HG03097 (cell line): ENCODE measurements around the gene EHD4.

Source experiments
- ATAC-seq: cut with Tn5 transposase; IDR thresholded peaks from one replicate; pipeline ENCODE4 v1.9.1; 2021; ENCODE audit not compliant: unreplicated experiment, low FRiP score

EHD4 gene

GRCh38 chr15:41866872-41867579 lies 105.3 kb downstream of the EHD4 start:
- no peak for ATAC-seq

GRCh38 chr15:41866263-41866703 lies 106.1 kb downstream of the EHD4 start:
- no peak for ATAC-seq

- ATAC-seq: no peak
Observed at GRCh38 chr15:41865490-41866055, 106.8 kb downstream of the EHD4 start.

GRCh38 chr15:41862515-41863116 lies 109.7 kb downstream of the EHD4 start:
- ATAC-seq: no peak

GRCh38 chr15:41861736-41862356 lies 110.5 kb downstream of the EHD4 start:
- ATAC-seq: no peak

DNA sequence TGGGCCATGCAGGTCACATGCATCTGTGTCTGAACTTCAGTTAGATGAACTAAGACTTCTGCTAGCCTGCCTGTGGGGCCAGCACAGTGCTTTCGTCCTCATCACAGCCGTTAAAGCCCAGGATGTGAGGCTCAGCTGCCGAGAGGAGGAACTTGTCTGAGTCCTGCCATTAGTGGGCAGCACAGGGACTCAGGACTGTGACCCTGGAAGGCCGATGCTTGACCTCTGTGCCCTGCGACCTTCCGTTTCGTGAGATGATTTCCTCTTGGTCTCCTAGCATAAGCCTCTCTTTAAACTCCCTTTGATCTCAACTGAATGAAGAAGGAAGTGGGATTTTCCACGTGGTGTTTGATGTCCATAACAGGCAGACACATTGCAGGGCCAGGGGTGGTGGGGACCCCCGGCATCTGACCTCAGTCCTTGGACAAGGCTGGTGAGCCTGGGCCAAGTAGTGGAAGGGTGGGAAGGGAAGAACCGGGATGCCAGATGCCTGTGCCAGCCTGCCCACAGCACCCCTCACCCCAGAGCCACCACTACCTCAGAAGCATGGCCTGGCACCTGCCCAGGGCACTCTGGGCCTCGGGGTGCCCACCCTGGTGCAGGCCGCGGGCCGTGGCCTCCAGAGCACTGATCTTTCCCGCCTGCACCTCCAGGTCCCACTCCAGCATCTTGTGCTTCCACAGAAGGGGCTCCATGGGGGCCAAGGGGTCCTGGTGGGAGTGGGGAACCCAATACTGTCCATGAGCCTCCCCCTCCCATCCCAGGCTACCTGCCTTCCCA lies 112.1 kb downstream of the EHD4 start:
- no peak for ATAC-seq

GRCh38 chr15:41858756-41859155 lies 113.6 kb downstream of the EHD4 start:
- ATAC-seq: no peak

GRCh38 chr15:41857316-41857715 lies 115.0 kb downstream of the EHD4 start:
- ATAC-seq: no peak

DNA sequence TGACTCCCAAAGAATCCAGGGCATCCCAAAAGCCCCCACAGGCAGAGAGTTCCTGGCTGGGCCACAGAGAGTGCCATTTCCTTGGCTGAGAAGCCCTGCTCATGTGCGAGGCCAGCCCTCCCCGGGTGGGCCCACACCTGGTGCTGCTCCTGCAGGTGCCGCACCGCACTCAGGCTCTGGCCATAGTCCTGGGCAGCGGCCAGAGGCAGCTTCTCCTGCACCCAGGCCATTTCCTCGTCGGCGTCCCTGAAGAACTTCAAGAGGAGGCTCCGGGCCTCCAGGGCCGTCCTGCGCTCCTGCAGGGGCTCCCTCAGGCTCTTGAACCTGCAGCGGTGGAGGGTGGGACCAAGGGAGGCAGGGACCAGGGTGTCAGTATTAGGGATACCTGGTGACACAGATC lies 115.6 kb downstream of the EHD4 start:
- ATAC-seq: no peak

DNA sequence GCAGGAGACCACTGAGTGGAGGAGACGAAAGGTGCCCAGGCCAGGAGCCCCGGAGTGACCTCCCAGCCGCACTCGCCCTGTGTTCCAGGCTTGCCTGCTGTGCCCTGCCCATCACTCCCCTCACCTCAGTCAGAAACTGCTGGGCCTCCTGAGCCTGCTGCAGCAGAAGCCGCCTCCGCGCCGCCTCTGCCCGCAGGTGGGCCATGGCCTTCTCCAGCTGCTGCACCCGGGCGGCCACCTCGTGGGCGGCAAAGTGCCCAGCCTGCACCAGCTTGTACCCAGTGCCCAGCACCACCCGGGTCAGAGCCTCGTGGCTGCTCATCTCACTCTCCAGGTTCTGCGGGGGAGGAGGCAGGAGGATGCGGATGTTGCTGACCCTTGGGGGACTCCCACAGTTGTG lies 116.1 kb downstream of the EHD4 start:
- no peak for ATAC-seq

- ATAC-seq: no peak
Observed at GRCh38 chr15:41855261-41855961, 116.9 kb downstream of the EHD4 start.

DNA sequence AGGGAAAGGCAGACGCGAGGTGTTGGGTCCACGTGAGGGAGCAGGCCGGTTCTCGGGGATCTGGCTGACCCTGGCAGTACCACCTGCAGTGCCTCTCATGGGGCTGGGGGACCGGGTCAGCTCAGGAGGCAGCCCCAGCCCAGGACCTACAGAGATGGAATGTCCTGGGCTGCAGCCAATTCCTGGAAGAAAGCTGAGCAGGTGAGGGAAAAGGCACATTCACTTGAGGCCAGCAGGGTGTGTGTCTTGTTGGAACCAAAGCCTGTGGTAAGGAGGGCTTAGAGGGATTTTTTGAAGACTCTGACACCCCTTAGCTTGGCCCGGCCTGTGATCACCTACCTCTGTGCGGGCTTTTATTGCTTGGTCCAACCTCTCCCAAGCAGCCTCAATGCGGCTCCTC lies 117.9 kb downstream of the EHD4 start:
- no peak for ATAC-seq

- ATAC-seq: no peak
Observed at GRCh38 chr15:41853831-41854230, 118.5 kb downstream of the EHD4 start.

DNA sequence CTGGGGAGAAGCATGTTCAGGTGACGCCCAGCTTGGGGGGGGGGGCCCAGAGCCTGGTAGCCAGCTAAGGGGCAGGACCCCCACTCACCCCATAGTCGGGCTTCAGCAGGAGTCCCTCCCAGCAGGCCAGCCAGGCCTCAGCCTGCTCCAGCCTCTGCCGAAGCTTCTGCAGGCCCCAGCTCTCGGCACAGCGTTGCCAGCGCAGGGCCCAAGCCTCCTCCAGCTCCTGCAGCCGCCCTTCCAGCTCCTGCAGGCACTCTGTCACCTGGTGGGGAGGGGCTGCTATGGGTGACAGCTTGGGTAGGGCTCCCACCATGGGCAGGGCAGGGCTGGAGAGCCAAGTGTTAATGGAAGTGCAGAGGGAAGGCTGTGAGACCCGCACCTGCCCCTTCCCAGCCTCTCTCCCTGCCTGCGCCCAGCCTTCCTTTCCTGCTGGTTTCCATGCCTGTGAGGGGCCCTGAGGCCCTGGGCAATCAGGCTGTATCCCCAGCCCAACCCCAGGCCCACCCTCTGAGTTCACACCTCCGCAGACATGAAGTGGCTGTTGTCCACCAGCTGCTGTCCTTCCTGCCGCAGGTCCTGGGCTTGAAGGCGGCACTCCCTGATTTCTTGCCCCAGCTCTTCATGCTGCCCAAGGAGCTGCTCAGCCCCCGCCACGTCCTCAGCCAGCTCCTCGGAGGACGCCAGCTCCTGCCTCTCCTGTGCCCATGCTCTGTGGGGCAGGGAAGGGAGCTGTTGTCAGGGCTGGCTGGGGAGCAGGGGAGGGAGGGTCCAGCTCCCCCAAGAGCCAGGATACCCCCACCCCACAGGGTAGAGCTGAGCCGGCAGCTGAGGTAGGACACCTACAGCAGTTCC lies 119.4 kb downstream of the EHD4 start:
- no peak for ATAC-seq

DNA sequence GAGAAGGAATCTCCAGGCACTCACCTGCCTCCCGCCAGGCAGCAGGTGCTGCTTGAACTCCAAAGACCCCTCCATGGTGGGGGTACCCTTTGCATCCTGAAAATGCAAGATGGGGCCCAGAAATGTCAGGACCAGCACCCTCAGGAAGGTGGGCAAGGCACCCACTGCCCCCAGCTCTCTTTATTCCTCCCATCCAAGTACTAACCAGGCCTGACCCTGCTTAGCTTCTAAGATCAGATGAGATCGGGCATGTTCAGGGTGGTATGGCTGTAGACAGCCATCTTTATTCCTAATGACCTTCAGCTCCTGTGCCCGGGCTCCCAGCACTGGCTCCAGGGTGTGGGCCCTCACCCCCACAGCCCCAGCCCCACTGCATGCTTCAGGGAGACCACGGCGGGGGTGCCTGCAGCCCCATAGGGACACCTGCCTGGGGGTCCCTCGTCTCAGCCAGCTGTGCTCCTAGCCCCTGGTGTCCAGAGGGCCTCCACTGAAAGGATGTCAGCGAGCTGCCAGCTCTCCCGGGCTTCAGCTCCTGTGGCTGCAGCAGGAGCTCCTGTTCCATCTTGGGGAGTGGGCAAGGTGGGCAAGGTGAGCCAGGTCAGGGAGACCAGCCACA lies 120.5 kb downstream of the EHD4 start:
- no peak for ATAC-seq

GRCh38 chr15:41851167-41851523 lies 121.2 kb downstream of the EHD4 start:
- no peak for ATAC-seq

DNA sequence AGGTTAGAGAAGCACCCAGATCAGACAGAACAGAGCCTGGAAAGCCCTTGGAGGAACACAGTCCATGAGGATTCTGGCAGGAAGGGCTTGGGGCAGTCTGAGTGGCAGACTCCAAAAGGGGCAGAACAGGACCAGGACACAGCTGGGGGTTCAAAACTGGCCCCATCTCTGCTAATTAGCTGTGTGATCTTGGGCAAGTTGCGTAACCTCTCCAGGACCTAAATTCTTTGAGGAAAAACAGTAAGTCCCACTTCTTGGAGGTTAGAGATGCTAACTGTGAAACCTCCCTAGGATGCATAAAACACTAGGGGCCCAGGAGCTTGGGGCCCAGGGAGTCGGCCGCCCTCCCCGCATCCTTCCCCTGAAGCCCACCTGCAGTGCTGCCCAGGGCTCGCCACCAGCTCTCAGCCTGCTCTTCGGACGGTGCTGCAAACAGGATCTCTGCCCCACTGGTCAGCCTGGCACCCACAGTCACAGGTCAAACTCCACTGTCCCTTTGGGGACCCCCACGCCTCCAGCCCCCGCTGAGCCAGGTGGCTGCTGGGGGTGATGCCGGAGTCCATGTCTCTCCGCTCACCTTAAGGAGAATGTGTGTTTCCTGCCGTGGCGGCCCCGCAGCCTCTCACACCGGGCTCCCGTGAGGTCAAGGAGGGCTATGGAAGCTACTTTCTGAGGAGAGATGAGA lies 121.7 kb downstream of the EHD4 start:
- ATAC-seq: no peak

DNA sequence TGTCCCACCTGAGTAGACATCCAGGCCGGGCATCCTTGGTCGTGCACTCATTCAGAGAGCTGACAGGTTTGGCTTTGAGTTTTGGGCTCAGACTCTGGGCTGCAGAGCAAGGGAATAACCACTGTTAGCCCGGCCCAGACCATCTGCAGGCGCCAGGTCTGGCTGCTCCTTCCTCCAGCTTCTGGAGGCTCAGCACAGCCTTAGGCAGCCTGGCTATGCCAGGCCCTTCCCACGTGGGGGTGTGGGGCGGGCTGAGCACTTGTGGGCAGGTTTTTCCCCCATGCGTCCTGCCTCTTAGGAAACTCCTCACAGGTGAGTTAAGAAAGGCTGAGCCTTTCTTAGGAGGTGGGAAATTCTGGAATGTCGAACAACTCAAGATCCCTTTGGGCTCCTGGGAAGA lies 122.5 kb downstream of the EHD4 start:
- no peak for ATAC-seq

DNA sequence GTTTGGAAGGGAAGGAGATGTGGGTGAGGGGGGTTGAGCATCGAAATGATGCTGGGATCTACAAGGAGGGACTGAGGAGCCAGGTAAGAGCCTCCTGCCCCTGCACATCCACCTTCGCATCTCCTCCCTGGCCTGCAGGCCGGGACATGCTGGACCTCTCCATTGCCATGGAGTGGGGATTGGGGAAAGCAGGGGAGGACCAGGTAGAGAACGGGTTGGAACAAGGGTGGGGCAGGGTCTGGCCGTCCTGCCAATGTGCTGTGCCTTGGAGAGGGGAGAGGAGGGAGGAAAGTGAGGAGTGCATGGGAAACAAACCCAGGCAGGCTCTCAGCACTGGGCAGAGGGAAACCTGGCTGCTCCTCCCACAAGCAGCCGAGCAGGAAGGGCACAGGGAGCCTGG lies 123.2 kb downstream of the EHD4 start:
- no peak for ATAC-seq
